Stomach (tissue), 4 donors: ENCODE results near the gene COG7.

Source experiments
- EP300 ChIP-seq: sonication (generic); formaldehyde crosslinking; IDR thresholded peaks from one replicate; pipeline ENCODE4 v1.6.1; 2017; ENCODE audit warnings: antibody characterized with exemption
- POLR2A ChIP-seq, 4 donors: fragments of 450-650 bp; IDR thresholded peaks; one replicate each; pipeline ENCODE4 v1.6.1; 2016; ENCODE audit warnings: antibody characterized with exemption in 4 of 4, control low read depth in 2 of 4, mild to moderate bottlenecking in 1 of 4, moderate library complexity in 1 of 4
- POLR2AphosphoS5 ChIP-seq, 3 donors: sonication (generic); formaldehyde crosslinking; IDR thresholded peaks; one replicate each; pipeline ENCODE4 v1.6.1; 2016; ENCODE audit warnings: antibody characterized with exemption in 3 of 3
- TF ChIP-seq, protein P1 (sequence below), 7 experiments: fragments of 450-650 bp in 4 of 7; fragments of 200-600 bp in 3 of 7; sonication (generic) in 3 of 7; IDR thresholded peaks; one replicate each; pipeline ENCODE4 v1.5.1; 2016 to 2019; ENCODE audit warnings: antibody characterized with exemption in 7 of 7, control low read depth in 2 of 7, mild to moderate bottlenecking in 1 of 7

DNA sequence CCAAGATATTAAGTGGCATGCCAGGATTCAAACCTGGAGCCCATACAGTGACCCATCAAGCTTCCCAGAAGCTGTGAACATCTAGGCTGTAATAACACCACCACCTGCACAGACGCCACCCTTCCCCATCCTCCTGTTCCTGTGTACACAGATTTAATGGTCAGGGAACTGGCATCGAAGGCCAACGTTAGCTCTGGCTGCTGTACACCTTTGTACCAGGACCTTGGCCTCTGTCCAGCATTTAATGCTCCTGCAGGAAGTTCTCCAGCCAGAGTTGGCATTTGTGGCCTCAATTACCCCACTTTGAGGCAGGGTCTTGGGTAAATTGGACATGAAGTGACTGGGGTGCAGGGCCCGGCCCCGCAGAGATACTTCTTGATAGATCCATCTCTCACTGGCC, 101.6 kb downstream of the COG7 start:
- TF ChIP-seq, protein P1, sequence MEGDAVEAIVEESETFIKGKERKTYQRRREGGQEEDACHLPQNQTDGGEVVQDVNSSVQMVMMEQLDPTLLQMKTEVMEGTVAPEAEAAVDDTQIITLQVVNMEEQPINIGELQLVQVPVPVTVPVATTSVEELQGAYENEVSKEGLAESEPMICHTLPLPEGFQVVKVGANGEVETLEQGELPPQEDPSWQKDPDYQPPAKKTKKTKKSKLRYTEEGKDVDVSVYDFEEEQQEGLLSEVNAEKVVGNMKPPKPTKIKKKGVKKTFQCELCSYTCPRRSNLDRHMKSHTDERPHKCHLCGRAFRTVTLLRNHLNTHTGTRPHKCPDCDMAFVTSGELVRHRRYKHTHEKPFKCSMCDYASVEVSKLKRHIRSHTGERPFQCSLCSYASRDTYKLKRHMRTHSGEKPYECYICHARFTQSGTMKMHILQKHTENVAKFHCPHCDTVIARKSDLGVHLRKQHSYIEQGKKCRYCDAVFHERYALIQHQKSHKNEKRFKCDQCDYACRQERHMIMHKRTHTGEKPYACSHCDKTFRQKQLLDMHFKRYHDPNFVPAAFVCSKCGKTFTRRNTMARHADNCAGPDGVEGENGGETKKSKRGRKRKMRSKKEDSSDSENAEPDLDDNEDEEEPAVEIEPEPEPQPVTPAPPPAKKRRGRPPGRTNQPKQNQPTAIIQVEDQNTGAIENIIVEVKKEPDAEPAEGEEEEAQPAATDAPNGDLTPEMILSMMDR (IDR thresholded peaks at IDR 0.05): no peak
- TF ChIP-seq EP300 (no peak), POLR2A (IDR thresholded peaks at IDR 0.05) (no peak), POLR2AphosphoS5 (IDR thresholded peaks at IDR 0.05) (no peak)
